Fibroblast of lung (primary cell): Measurements from ENCODE around the gene MYO7A. TPM values are rescaled to one million over a fixed set of nuclear protein-coding genes. Genes with fewer than 3 reads are reported as not detected.

Experiments
- DNase-seq, 2 donors: peaks; one replicate each; pipeline versions ENCODE4 v3.0.0 to v3.0.0-alpha.2; 2010; ENCODE audit warnings: low read depth in 2 of 2
- H2AFZ ChIP-seq: 2 replicates; pipeline ENCODE4 v1.5.1; 2012; ENCODE audit warnings: low read length, control low read depth, inconsistent platforms
- H3K27ac ChIP-seq: 2 replicates; pipeline ENCODE4 v1.5.1; 2011; ENCODE audit warnings: low read length, control low read depth; ENCODE audit not compliant: insufficient read depth
- H3K27me3 ChIP-seq: 2 replicates; pipeline ENCODE4 v1.5.1; 2011; ENCODE audit warnings: mild to moderate bottlenecking, low read length; ENCODE audit not compliant: control insufficient read depth, insufficient read depth
- H3K36me3 ChIP-seq: 2 replicates; pipeline ENCODE4 v1.5.1; 2011; ENCODE audit warnings: low read length; ENCODE audit not compliant: control insufficient read depth, insufficient read depth
- H3K4me1 ChIP-seq: 2 replicates; pipeline ENCODE4 v1.5.1; 2011; ENCODE audit warnings: low read length; ENCODE audit not compliant: control insufficient read depth, insufficient read depth; ENCODE audit errors: extremely low read depth
- H3K4me2 ChIP-seq: 2 replicates; pipeline ENCODE4 v1.5.1; 2011; ENCODE audit warnings: low read length, control low read depth; ENCODE audit not compliant: insufficient read depth; ENCODE audit errors: extremely low read depth
- H3K4me3 ChIP-seq, 4 experiments: fragments of 200-600 bp in 1 of 4; sonication (generic) in 1 of 4; replicated peaks in 1 of 4; 2 replicates each; pipeline ENCODE4 v1.5.1; 2011 to 2016; ENCODE audit warnings: low read length in 4 of 4, low read depth in 3 of 4, mild to moderate bottlenecking in 3 of 4, control low read depth in 2 of 4, inconsistent platforms in 1 of 4, mixed read lengths in 1 of 4; ENCODE audit not compliant: insufficient read depth in 1 of 4; ENCODE audit errors: control extremely low read depth in 1 of 4
- H3K79me2 ChIP-seq: 2 replicates; pipeline ENCODE4 v1.5.1; 2012; ENCODE audit warnings: mild to moderate bottlenecking, low read length, inconsistent platforms; ENCODE audit not compliant: control insufficient read depth, insufficient read depth
- H3K9ac ChIP-seq: 2 replicates; pipeline ENCODE4 v1.5.1; 2011; ENCODE audit warnings: mild to moderate bottlenecking, low read length, control low read depth; ENCODE audit not compliant: insufficient read depth
- H3K9me3 ChIP-seq: 2 replicates; pipeline ENCODE4 v1.5.1; 2012; ENCODE audit warnings: low read depth, low read length; ENCODE audit not compliant: control insufficient read depth, insufficient read depth
- H4K20me1 ChIP-seq: 2 replicates; pipeline ENCODE4 v1.5.1; 2011; ENCODE audit warnings: low read length; ENCODE audit not compliant: control insufficient read depth, insufficient read depth; ENCODE audit errors: extremely low read depth
- EZH2 ChIP-seq: IDR thresholded peaks from 2 replicates; pipeline ENCODE4 v1.5.1; 2012; ENCODE audit warnings: low read length, control low read depth, mild to moderate bottlenecking; ENCODE audit errors: missing control alignments
- polyA plus RNA-seq, 2 donors: library from polyadenylated mRNA; depleted of rRNA in 1 of 2; stranded (reverse) in 1 of 2; unstranded in 1 of 2; fragments of >200 nt; gene quantifications; 2 replicates each; pipeline ENCODE4 v1.2.1, GENCODE V29; 2011 to 2012; ENCODE audit warnings: missing spikeins in 1 of 2
- total RNA-seq: library from RNA; depleted of rRNA; stranded (reverse); fragments of >200 nt; gene quantifications from 2 replicates; pipeline ENCODE4 v1.2.1, GENCODE V29; 2014
- TF ChIP-seq, protein P1 (sequence below), 2 donors: IDR thresholded peaks in 1 of 2; conservative IDR thresholded peaks in 1 of 2; 1 replicate in 1 of 2; 2 replicates in 1 of 2; pipeline ENCODE4 v1.5.1; 2011 to 2012; ENCODE audit warnings: low read length in 2 of 2, control low read depth in 1 of 2, inconsistent platforms in 1 of 2, low read depth in 1 of 2, mild to moderate bottlenecking in 1 of 2

MYO7A gene
- total and polyA plus RNA-seq, 2 donors (not counting 1 experiment from before 2014, with no cell fraction given): 0.01 to 0.33 TPM

DNA sequence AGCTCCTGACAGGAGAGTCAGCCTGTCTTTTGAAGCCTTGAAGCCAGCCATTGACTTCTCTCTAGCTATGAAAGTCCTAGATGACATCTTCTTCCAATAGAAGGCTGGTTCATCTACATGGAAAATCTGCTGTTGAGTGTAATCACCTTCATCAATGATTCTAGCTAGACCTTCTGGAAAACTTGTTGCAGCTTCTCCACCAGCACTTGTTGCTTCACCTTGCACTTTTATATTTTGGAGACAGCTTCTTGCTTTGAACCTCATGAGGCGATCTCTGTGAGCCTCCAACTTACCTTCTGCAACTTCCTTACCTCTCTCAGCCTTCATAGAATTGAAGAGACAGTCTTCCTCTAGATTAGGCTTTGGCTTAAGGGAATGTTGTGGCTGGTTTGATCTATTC is 58.3 kb downstream of the MYO7A start:
- Histone ChIP-seq H3K79me2 (no peaks in the 10 kb centered on the region), H3K9me3 (no peaks in the 10 kb centered on the region), H3K4me2 (no peak overlapping the region), H3K4me1 (no peaks in the 10 kb centered on the region), H3K9ac (no peak overlapping the region), H4K20me1 (no peaks in the 10 kb centered on the region), H3K4me3 (no peak overlapping the region), H3K27ac (no peak overlapping the region), H3K36me3 (no peaks in the 10 kb centered on the region), H3K27me3 (peaks cover 3% of the 10 kb centered on the region), H2AFZ (no peak overlapping the region)
- DNase-seq: no peak
- TF ChIP-seq, protein P1, sequence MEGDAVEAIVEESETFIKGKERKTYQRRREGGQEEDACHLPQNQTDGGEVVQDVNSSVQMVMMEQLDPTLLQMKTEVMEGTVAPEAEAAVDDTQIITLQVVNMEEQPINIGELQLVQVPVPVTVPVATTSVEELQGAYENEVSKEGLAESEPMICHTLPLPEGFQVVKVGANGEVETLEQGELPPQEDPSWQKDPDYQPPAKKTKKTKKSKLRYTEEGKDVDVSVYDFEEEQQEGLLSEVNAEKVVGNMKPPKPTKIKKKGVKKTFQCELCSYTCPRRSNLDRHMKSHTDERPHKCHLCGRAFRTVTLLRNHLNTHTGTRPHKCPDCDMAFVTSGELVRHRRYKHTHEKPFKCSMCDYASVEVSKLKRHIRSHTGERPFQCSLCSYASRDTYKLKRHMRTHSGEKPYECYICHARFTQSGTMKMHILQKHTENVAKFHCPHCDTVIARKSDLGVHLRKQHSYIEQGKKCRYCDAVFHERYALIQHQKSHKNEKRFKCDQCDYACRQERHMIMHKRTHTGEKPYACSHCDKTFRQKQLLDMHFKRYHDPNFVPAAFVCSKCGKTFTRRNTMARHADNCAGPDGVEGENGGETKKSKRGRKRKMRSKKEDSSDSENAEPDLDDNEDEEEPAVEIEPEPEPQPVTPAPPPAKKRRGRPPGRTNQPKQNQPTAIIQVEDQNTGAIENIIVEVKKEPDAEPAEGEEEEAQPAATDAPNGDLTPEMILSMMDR (conservative IDR thresholded peaks at IDR 0.05 in 1 of 2, IDR thresholded peaks at IDR 0.05 in 1 of 2; ENCODE audit: low read depth in 1 of 2, low read length in 2 of 2): no peak
- TF ChIP-seq EZH2: no peak

DNA sequence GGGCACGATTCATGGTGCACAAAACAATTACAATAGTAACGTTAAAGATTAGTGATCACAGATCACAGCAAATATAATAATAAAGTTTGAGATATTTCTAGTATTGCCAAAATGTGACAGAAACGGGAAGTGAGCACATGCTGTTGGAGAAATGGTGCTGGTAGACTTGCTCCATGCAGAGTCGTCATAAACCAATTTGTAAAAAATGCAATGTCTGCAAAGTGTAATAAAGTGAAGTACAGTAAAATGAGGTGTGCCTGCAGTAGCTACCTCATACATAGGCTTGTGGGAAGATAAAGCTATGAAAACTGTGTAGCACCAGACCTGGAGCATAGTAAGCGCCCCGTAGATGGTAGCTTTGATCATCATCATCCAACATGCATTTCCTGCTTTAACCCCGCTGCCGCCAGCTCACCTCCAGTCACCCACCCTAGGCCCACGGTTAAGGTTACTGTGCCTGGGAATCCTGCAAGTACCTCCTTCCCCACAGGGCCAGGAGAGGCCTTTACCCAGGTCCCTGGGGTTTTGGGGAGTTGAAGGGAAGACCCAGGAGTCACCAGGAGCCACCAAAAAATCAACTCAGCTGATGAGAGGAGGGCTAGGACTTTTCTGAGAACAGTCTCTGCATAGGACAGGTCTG is 59.2 kb downstream of the MYO7A start:
- no peak overlapping the region for H3K4me2 ChIP-seq
- no peaks in the 10 kb centered on the region for H3K4me1 ChIP-seq
- no peak overlapping the region for H3K4me3 ChIP-seq
- peaks cover 3% of the 10 kb centered on the region for H3K27me3 ChIP-seq
- no peaks in the 10 kb centered on the region for H3K36me3 ChIP-seq
- no peak overlapping the region for H3K27ac ChIP-seq
- H4K20me1 ChIP-seq: no peaks in the 10 kb centered on the region
- TF ChIP-seq, protein P1 (conservative IDR thresholded peaks at IDR 0.05 in 1 of 2, IDR thresholded peaks at IDR 0.05 in 1 of 2; ENCODE audit: low read depth in 1 of 2, low read length in 2 of 2): no peak
- no peak for TF ChIP-seq EZH2
- H3K79me2 ChIP-seq: no peaks in the 10 kb centered on the region
- no peak overlapping the region for H2AFZ ChIP-seq
- no peak for DNase-seq
- no peak overlapping the region for H3K9ac ChIP-seq
- H3K9me3 ChIP-seq: no peaks in the 10 kb centered on the region

DNA sequence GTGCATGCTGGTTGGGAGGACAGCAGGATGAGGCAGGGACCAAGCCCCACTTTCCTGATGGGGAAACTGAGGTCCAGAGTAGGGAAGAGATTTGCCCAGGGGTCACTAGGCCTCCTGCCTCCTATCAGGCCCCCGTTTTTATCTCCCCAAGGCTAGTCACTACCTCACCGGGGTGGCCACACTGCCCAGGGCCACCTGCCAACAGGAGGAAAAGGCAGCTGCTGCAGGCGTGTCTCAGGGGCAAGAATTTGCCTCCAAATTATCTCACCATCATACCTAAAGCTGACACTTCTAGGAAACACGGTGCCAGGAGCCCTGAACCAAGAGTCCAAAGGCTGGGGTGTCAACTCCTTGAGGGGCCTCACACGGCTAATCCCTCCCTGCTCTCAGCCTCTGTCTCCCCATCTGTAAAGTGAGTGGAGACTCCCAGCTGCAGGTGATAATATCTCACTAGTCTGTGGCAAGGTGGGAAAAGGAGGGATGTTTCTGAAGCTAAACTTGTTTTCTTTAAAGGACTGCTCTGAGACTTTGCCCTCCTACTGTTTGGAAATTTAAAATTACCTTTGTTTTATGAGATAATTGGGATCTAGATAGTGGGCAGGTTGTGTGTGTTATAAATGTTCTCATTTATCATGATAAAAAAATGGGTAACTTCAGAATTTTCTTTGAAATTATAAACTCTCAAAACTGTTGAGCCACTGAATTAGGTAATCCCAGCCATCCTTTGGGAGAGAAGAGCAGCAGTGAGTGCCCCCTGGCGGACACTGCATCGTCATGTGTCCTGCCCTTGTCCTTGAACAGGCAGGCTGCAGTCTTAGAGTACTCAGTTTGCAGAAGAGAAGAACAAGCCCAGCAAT is 60.0 kb downstream of the MYO7A start:
- H2AFZ ChIP-seq: no peak overlapping the region
- peak; percentile 59 to 80 for DNase-seq

More for the DNA sequence above, 60.0 kb downstream of the MYO7A start:
- Histone ChIP-seq H3K79me2 (no peaks in the 10 kb centered on the region), H3K4me1 (no peaks in the 10 kb centered on the region), H3K4me3 (no peak overlapping the region), H4K20me1 (no peaks in the 10 kb centered on the region), H3K9me3 (no peaks in the 10 kb centered on the region), H3K9ac (no peak overlapping the region), H3K27ac (no peak overlapping the region), H3K4me2 (no peak overlapping the region), H3K27me3 (peaks cover 3% of the 10 kb centered on the region), H3K36me3 (no peaks in the 10 kb centered on the region)
- TF ChIP-seq EZH2: no peak
- TF ChIP-seq, protein P1 (conservative IDR thresholded peaks at IDR 0.05 in 1 of 2, IDR thresholded peaks at IDR 0.05 in 1 of 2; ENCODE audit: low read depth in 1 of 2, low read length in 2 of 2): peak; percentile 92 to 95
